K562 (cell line): ENCODE measurements around the gene RIPOR1. TPM values are rescaled to one million over a fixed set of nuclear protein-coding genes. Genes with fewer than 3 reads are reported as not detected.

Experiments used
- KLF10 ChIP-seq: fragments of 250-450 bp; sonication (Bioruptor Pico); IDR thresholded peaks from 2 replicates; pipeline ENCODE4 v1.6.1; 2021; ENCODE audit warnings: matching md5 sums
- MYC ChIP-seq, 2 experiments: fragments of 250-450 bp in 1 of 2; sonication (Bioruptor Pico) in 1 of 2; IDR thresholded peaks; 2 replicates each; pipeline versions ENCODE4 v1.5.1 to v1.6.1; 2012 to 2021; ENCODE audit warnings: low read depth in 2 of 2, borderline replicate concordance in 1 of 2, improper control_type of control experiment in 1 of 2, low read length in 1 of 2, mild to moderate bottlenecking in 1 of 2, moderate library complexity in 1 of 2
- NRF1 ChIP-seq, 2 experiments: fragments of 450-650 bp; IDR thresholded peaks in 1 of 2; conservative IDR thresholded peaks in 1 of 2; 2 replicates each; pipeline ENCODE4 v1.6.1; 2014; ENCODE audit warnings: mild to moderate bottlenecking in 2 of 2
- RBM22 ChIP-seq: fragments of 200-400 bp; formaldehyde crosslinking; IDR thresholded peaks from 2 replicates; pipeline ENCODE4 v1.6.1; 2018; ENCODE audit warnings: low read length, low read depth; ENCODE audit not compliant: poor library complexity, severe bottlenecking
- RCOR1 ChIP-seq, 2 experiments: IDR thresholded peaks; 2 replicates each; pipeline ENCODE4 v1.6.1; 2012; ENCODE audit warnings: low read depth in 2 of 2, low read length in 2 of 2, borderline replicate concordance in 1 of 2, improper control_type of control experiment in 1 of 2
- ZNF57 ChIP-seq: fragments of 450-650 bp; formaldehyde crosslinking; IDR thresholded peaks from 2 replicates; pipeline ENCODE4 v1.4.0; 2020; ENCODE audit warnings: mild to moderate bottlenecking, moderate library complexity
- polyA plus RNA-seq, 8 experiments: library from polyadenylated mRNA; depleted of rRNA in 4 of 8; stranded (reverse) in 5 of 8; unstranded in 3 of 8; fragments of >200 nt; fragmentation: Nextera tagmentation in 2 of 8; fragmentation: Illumina TruSeq in 1 of 8; extraction: Ambion mirVana in 2 of 8; extraction: Trizol in 1 of 8; gene quantifications; 2 replicates each; pipeline versions ENCODE4 v1.2.1 to v1.2.3, GENCODE V29; 2011 to 2014; ENCODE audit warnings: inconsistent platforms in 1 of 8, missing spikeins in 1 of 8
- total RNA-seq, 7 experiments: library from RNA; depleted of rRNA in 6 of 7; stranded (reverse); fragments of >200 nt in 6 of 7; fragmentation: Illumina TruSeq in 2 of 7; extraction: Trizol in 2 of 7; gene quantifications; 2 replicates each; pipeline versions ENCODE4 v1.2.1 to v1.2.3, GENCODE V29; 2011 to 2021; ENCODE audit warnings: low replicate concordance in 1 of 7
- TF ChIP-seq, protein P1 (sequence below): fragments of 250-450 bp; sonication (Bioruptor Pico); IDR thresholded peaks from 2 replicates; pipeline ENCODE4 v1.9.0; 2021; ENCODE audit warnings: mild to moderate bottlenecking, inconsistent platforms
- TF ChIP-seq, protein P2 (sequence below), 3 experiments: fragments of 200-800 bp in 1 of 3; sonication (Bioruptor generic) in 1 of 3; sonication (generic) in 1 of 3; formaldehyde crosslinking in 1 of 3; IDR thresholded peaks; 2 replicates each; pipeline versions ENCODE4 v1.6.1 to v1.8.0; 2016 to 2022; ENCODE audit warnings: mild to moderate bottlenecking in 2 of 3, missing compliant biosample characterization in 2 of 3, missing genetic modification characterization in 2 of 3, missing genetic modification reagents in 1 of 3
- TF ChIP-seq, protein P3 (sequence below), 2 experiments: IDR thresholded peaks; 2 replicates each; pipeline ENCODE4 v1.6.1; 2011; ENCODE audit warnings: borderline replicate concordance in 1 of 2, control low read depth in 1 of 2, low read depth in 1 of 2, low read length in 1 of 2, mild to moderate bottlenecking in 1 of 2, mixed read lengths in 1 of 2, moderate library complexity in 1 of 2; ENCODE audit not compliant: insufficient read depth in 1 of 2, insufficient read length in 1 of 2, poor library complexity in 1 of 2, severe bottlenecking in 1 of 2; ENCODE audit errors: extremely low read depth in 1 of 2
- TF ChIP-seq, protein P4 (sequence below): sonication (generic); formaldehyde crosslinking; IDR thresholded peaks from 2 replicates; pipeline ENCODE4 v1.8.0; 2022; ENCODE audit warnings: mild to moderate bottlenecking, missing genetic modification reagents, borderline replicate concordance
- TF ChIP-seq, protein P5 (sequence below): fragments of 250-450 bp; sonication (Bioruptor Pico); IDR thresholded peaks from 2 replicates; pipeline ENCODE4 v1.4.0; 2020

Gene RIPOR1
- total and polyA plus RNA-seq, 9 of the 15 experiments (the other 6 are each of a cell fraction or from before 2014, with no cell fraction given), result 0.36 to 31.1 (median 3.0) TPM

DNA sequence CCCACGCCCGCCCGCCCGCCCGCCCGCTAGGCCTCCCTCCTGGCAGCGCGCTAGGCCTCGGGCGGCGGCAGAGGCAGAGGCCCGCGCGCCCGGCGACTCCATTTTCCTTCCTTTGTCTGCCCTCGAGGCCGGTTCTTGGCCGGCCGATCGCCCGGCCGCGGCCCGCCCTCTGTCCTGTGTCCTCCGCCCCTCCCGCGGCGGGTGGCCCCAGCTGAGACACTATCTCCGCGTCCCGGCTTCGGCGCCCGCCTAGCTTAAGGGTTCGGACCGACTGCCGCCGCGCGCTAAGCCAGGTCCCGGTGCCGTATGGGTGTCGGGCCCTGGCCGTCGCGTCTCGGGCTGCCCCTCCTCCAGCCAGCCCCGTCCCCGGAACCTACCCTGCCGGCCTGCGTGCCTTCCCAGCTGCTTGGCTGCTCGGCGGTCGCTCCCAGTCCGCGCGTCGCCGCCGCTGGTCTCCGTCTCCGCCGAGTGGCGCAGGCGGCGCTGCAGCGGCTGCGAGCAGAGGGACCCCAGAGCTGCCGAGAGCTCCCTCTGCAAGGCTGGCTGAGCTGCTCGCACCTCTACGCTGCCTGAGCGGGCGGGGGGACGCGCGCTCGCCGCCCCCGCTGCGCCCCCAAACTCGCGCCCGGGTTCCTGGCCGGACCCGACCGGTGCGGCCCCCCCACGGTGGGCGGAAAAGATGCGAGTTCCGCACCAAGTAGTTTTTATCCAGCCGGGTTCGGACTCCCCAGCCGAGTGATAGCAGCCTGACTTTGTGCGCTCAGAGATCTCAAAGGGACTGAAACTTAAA is 34.5 kb downstream of the RIPOR1 start (continued):
- TF ChIP-seq MYC (IDR thresholded peaks at IDR 0.05; ENCODE audit: low read depth, low read length) (peak; percentile 56), MYC (CRISPR knock-in tag; IDR thresholded peaks at IDR 0.05; ENCODE audit: borderline replicate concordance, low read depth) (no peak), ZNF57 (CRISPR knock-in tag) (no peak), RCOR1 (IDR thresholded peaks at IDR 0.05; ENCODE audit: borderline replicate concordance in 1 of 2, low read depth in 2 of 2, low read length in 2 of 2) (no peak), KLF10 (CRISPR knock-in tag) (no peak), NRF1 (conservative IDR thresholded peaks at IDR 0.05 in 1 of 2, IDR thresholded peaks at IDR 0.05 in 1 of 2) (peak; percentile 79 to 82), RBM22 (peak; percentile 62)
- TF ChIP-seq, protein P1, sequence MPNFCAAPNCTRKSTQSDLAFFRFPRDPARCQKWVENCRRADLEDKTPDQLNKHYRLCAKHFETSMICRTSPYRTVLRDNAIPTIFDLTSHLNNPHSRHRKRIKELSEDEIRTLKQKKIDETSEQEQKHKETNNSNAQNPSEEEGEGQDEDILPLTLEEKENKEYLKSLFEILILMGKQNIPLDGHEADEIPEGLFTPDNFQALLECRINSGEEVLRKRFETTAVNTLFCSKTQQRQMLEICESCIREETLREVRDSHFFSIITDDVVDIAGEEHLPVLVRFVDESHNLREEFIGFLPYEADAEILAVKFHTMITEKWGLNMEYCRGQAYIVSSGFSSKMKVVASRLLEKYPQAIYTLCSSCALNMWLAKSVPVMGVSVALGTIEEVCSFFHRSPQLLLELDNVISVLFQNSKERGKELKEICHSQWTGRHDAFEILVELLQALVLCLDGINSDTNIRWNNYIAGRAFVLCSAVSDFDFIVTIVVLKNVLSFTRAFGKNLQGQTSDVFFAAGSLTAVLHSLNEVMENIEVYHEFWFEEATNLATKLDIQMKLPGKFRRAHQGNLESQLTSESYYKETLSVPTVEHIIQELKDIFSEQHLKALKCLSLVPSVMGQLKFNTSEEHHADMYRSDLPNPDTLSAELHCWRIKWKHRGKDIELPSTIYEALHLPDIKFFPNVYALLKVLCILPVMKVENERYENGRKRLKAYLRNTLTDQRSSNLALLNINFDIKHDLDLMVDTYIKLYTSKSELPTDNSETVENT (CRISPR knock-in tag), result no peak
- TF ChIP-seq, protein P2, sequence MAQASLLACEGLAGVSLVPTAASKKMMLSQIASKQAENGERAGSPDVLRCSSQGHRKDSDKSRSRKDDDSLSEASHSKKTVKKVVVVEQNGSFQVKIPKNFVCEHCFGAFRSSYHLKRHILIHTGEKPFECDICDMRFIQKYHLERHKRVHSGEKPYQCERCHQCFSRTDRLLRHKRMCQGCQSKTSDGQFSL (CRISPR knock-in tag; IDR thresholded peaks at IDR 0.05), result peak; percentile 94
- TF ChIP-seq, protein P2 (tag; IDR thresholded peaks at IDR 0.05), result no peak; a peak in 1 of 4 replicates
- TF ChIP-seq, protein P3, sequence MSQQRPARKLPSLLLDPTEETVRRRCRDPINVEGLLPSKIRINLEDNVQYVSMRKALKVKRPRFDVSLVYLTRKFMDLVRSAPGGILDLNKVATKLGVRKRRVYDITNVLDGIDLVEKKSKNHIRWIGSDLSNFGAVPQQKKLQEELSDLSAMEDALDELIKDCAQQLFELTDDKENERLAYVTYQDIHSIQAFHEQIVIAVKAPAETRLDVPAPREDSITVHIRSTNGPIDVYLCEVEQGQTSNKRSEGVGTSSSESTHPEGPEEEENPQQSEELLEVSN (IDR thresholded peaks at IDR 0.05; ENCODE audit: borderline replicate concordance in 1 of 2, extremely low read depth in 1 of 2, insufficient read depth in 1 of 2, insufficient read length in 1 of 2, low read depth in 1 of 2, low read length in 1 of 2, poor library complexity in 1 of 2, severe bottlenecking in 1 of 2), result peak in 1 of 2 experiments; percentile 9
- TF ChIP-seq, protein P4, sequence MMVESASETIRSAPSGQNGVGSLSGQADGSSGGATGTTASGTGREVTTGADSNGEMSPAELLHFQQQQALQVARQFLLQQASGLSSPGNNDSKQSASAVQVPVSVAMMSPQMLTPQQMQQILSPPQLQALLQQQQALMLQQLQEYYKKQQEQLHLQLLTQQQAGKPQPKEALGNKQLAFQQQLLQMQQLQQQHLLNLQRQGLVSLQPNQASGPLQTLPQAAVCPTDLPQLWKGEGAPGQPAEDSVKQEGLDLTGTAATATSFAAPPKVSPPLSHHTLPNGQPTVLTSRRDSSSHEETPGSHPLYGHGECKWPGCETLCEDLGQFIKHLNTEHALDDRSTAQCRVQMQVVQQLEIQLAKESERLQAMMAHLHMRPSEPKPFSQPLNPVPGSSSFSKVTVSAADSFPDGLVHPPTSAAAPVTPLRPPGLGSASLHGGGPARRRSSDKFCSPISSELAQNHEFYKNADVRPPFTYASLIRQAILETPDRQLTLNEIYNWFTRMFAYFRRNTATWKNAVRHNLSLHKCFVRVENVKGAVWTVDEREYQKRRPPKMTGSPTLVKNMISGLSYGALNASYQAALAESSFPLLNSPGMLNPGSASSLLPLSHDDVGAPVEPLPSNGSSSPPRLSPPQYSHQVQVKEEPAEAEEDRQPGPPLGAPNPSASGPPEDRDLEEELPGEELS (CRISPR knock-in tag), result peak; percentile 71; the same call in 1 of the 2 replicates
- TF ChIP-seq, protein P5, sequence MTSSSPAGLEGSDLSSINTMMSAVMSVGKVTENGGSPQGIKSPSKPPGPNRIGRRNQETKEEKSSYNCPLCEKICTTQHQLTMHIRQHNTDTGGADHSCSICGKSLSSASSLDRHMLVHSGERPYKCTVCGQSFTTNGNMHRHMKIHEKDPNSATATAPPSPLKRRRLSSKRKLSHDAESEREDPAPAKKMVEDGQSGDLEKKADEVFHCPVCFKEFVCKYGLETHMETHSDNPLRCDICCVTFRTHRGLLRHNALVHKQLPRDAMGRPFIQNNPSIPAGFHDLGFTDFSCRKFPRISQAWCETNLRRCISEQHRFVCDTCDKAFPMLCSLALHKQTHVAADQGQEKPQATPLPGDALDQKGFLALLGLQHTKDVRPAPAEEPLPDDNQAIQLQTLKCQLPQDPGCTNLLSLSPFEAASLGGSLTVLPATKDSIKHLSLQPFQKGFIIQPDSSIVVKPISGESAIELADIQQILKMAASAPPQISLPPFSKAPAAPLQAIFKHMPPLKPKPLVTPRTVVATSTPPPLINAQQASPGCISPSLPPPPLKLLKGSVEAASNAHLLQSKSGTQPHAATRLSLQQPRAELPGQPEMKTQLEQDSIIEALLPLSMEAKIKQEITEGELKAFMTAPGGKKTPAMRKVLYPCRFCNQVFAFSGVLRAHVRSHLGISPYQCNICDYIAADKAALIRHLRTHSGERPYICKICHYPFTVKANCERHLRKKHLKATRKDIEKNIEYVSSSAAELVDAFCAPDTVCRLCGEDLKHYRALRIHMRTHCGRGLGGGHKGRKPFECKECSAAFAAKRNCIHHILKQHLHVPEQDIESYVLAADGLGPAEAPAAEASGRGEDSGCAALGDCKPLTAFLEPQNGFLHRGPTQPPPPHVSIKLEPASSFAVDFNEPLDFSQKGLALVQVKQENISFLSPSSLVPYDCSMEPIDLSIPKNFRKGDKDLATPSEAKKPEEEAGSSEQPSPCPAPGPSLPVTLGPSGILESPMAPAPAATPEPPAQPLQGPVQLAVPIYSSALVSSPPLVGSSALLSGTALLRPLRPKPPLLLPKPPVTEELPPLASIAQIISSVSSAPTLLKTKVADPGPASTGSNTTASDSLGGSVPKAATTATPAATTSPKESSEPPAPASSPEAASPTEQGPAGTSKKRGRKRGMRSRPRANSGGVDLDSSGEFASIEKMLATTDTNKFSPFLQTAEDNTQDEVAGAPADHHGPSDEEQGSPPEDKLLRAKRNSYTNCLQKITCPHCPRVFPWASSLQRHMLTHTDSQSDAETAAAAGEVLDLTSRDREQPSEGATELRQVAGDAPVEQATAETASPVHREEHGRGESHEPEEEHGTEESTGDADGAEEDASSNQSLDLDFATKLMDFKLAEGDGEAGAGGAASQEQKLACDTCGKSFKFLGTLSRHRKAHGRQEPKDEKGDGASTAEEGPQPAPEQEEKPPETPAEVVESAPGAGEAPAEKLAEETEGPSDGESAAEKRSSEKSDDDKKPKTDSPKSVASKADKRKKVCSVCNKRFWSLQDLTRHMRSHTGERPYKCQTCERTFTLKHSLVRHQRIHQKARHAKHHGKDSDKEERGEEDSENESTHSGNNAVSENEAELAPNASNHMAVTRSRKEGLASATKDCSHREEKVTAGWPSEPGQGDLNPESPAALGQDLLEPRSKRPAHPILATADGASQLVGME (CRISPR knock-in tag), result no peak
